Activated T-cell treated with anti-CD3 and anti-CD28 coated beads, Interleukin-2, amount 50 U/mL, for 4 hours (primary cell): ENCODE results near the gene LSM8. TPM values are rescaled to one million over a fixed set of nuclear protein-coding genes. Genes with fewer than 3 reads are reported as not detected.
"Not testable (repeated sequence)": the region's sequence is repeated elsewhere in the genome, so short reads cannot be mapped to it uniquely, and the experiment has no call there.

Experiments
- ATAC-seq, 2 donors: fragments of 200-7000 bp; cut with Tn5 transposase; one replicate each; pipeline ENCODE4 v1.10.0; 2021
- DNase-seq: peaks from one replicate; pipeline ENCODE4 v3.0.0-alpha.2; 2020
- H3K27me3 Mint-ChIP-seq: one replicate; pipeline ENCODE4 v1.8.0; 2021; ENCODE audit warnings: low read depth, mixed read lengths
- H3K36me3 Mint-ChIP-seq: one replicate; pipeline ENCODE4 v1.8.0; 2022; ENCODE audit warnings: mixed read lengths; ENCODE audit not compliant: insufficient read depth
- H3K4me1 Mint-ChIP-seq: one replicate; pipeline ENCODE4 v1.8.0; 2021; ENCODE audit warnings: low read depth, mixed read lengths
- H3K4me3 Mint-ChIP-seq: one replicate; pipeline ENCODE4 v1.8.0; 2021; ENCODE audit warnings: mild to moderate bottlenecking, moderate library complexity, mixed read lengths
- H3K9me3 Mint-ChIP-seq: one replicate; pipeline ENCODE4 v1.8.0; 2021; ENCODE audit warnings: mixed read lengths
- total RNA-seq, 3 donors: library from RNA; stranded (reverse); gene quantifications; one replicate each; pipeline ENCODE4 v1.2.1, GENCODE V29; 2021

The LSM8 gene
- total RNA-seq, 3 donors from 2014 or later, result 45.9 to 51.7 (median 50.6) TPM

- Mint-ChIP-seq H3K4me1 (no peaks in the 10 kb centered on the region), H3K36me3 (no peaks in the 10 kb centered on the region), H3K27me3 (peaks cover 7% of the 10 kb centered on the region), H3K4me3 (no peak overlapping the region), H3K9me3 (no peaks in the 10 kb centered on the region)
- no peak for ATAC-seq
- DNase-seq, result no peak
These were observed 36.6 kb downstream of the LSM8 start for GRCh38 chr7:118220583-118220982.

- Mint-ChIP-seq H3K9me3 (no peaks in the 10 kb centered on the region), H3K4me3 (no peak overlapping the region), H3K36me3 (no peaks in the 10 kb centered on the region), H3K4me1 (no peaks in the 10 kb centered on the region), H3K27me3 (peaks cover 9% of the 10 kb centered on the region)
- DNase-seq, result no peak
- ATAC-seq, result no peak
These were observed 38.6 kb downstream of the LSM8 start for GRCh38 chr7:118222591-118222990.

- Mint-ChIP-seq H3K4me3 (no peak within 1 kb of the TSS), H3K27me3 (peaks cover 4% of the 10 kb centered on the region), H3K4me1 (no peaks in the 10 kb centered on the region), H3K36me3 (no peaks in the 10 kb centered on the region), H3K9me3 (no peaks in the 10 kb centered on the region)
- no peak for DNase-seq
- no peak for ATAC-seq
These were observed 40.6 kb downstream of the LSM8 start, which contains the start of gene ANKRD7 for GRCh38 chr7:118224521-118224920. TSS of gene ANKRD7 (plus strand) at chr7:118224704. CDS start at chr7:118224831, 127 bp downstream.

GRCh38 chr7:118232837-118233236 is 48.9 kb downstream of the LSM8 start:
- H3K27me3 Mint-ChIP-seq, result no peaks in the 10 kb centered on the region
- no peak overlapping the region for H3K4me3 Mint-ChIP-seq
- H3K36me3 Mint-ChIP-seq, result no peaks in the 10 kb centered on the region
- no peaks in the 10 kb centered on the region for H3K4me1 Mint-ChIP-seq
- DNase-seq, result no peak
- no peaks in the 10 kb centered on the region for H3K9me3 Mint-ChIP-seq
- ATAC-seq, result no peak

GRCh38 chr7:118233799-118234198 is 49.8 kb downstream of the LSM8 start:
- Mint-ChIP-seq H3K9me3 (no peaks in the 10 kb centered on the region), H3K4me3 (no peak overlapping the region), H3K36me3 (no peaks in the 10 kb centered on the region), H3K27me3 (no peaks in the 10 kb centered on the region), H3K4me1 (no peaks in the 10 kb centered on the region)
- DNase-seq, result no peak
- no peak for ATAC-seq

- no peak overlapping the region for H3K4me3 Mint-ChIP-seq
- DNase-seq (no peak), ATAC-seq (no peak)
- no peaks in the 10 kb centered on the region for H3K9me3 Mint-ChIP-seq
- H3K4me1 Mint-ChIP-seq, result no peaks in the 10 kb centered on the region
- H3K36me3 Mint-ChIP-seq, result no peaks in the 10 kb centered on the region
- no peaks in the 10 kb centered on the region for H3K27me3 Mint-ChIP-seq
These were observed 55.0 kb downstream of the LSM8 start for GRCh38 chr7:118239014-118239413.

GRCh38 chr7:118240320-118240719 is 56.4 kb downstream of the LSM8 start:
- H3K36me3 Mint-ChIP-seq, H3K4me1 Mint-ChIP-seq, H3K4me3 Mint-ChIP-seq, DNase-seq, H3K9me3 Mint-ChIP-seq, H3K27me3 Mint-ChIP-seq, ATAC-seq: not testable (repeated sequence)

Other genes starting within 250 kb of the LSM8 start
- gene ANKRD7, start 40.5 kb downstream of the LSM8 start, total RNA-seq, result under 1 TPM in 1 of 3 donors, not detected in 2; 0.34 TPM